Measurements from ENCODE around the gene USP35. TPM values are rescaled to one million over a fixed set of nuclear protein-coding genes. Genes with fewer than 3 reads are reported as not detected.

Gene USP35, protein sequence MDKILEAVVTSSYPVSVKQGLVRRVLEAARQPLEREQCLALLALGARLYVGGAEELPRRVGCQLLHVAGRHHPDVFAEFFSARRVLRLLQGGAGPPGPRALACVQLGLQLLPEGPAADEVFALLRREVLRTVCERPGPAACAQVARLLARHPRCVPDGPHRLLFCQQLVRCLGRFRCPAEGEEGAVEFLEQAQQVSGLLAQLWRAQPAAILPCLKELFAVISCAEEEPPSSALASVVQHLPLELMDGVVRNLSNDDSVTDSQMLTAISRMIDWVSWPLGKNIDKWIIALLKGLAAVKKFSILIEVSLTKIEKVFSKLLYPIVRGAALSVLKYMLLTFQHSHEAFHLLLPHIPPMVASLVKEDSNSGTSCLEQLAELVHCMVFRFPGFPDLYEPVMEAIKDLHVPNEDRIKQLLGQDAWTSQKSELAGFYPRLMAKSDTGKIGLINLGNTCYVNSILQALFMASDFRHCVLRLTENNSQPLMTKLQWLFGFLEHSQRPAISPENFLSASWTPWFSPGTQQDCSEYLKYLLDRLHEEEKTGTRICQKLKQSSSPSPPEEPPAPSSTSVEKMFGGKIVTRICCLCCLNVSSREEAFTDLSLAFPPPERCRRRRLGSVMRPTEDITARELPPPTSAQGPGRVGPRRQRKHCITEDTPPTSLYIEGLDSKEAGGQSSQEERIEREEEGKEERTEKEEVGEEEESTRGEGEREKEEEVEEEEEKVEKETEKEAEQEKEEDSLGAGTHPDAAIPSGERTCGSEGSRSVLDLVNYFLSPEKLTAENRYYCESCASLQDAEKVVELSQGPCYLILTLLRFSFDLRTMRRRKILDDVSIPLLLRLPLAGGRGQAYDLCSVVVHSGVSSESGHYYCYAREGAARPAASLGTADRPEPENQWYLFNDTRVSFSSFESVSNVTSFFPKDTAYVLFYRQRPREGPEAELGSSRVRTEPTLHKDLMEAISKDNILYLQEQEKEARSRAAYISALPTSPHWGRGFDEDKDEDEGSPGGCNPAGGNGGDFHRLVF
- polyA plus RNA-seq (ENCODE audit: insufficient read length in 3 of 3), result 1 to 10 TPM; 4.1 to 5.1 (median 4.9) TPM

DNA sequence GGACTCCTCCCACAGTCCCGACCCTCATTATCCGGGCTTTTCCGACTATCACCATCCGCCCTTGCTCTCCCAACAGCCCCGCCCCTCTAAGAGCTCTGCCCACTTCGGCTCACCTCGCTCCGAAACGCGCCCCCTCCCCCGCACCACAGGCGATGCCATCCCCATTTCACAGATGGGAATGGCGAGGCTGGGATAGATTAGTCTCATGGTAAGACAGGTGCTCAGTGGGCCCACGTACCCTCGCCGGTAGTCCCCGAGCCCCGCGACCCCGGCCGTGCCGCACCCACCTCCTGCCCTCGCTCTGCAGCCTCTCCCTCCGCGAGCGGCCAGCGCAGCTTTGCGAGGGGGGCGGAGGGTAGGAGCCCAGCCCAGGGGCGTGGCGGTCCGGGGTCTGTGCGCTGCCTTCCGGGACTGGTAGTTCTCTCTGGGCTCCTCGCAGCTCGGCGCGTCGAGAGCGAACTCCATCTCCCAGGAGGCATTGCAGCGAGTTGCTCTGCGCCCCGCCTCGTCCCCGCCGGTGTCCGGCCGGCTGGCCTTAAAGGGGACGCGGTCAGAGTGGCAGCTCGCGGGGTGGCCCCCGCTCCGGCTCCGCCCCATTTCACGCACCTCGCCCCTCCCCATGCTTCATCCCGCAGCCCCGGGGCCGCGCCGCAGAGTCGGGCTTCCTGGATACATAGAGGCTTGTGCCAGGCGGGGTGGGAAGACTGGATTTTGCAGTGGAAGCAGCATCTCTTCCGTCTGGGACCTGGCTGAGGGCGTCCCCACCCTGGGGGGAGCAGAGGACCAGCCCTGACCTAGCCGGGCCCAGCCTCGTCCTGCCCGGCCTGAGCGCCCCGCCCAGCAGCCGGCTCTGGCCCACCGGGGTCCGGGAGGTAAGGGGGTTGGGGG is at the start of gene USP35, which contains the start of gene KCTD21:
TSS of gene USP35 (plus strand) at position 634 of the 888 bp plus-strand sequence. CDS start 7,327 bp downstream, outside the sequence.
TSS of gene KCTD21 (minus strand) at position 341 of the 888 bp plus-strand sequence. CDS start 14,072 bp downstream, outside the sequence.
- peak; percentile 83 to 92 (median 89) for DNase-seq (ENCODE audit: low read depth in 3 of 3, low spot score in 2 of 3)

DNA sequence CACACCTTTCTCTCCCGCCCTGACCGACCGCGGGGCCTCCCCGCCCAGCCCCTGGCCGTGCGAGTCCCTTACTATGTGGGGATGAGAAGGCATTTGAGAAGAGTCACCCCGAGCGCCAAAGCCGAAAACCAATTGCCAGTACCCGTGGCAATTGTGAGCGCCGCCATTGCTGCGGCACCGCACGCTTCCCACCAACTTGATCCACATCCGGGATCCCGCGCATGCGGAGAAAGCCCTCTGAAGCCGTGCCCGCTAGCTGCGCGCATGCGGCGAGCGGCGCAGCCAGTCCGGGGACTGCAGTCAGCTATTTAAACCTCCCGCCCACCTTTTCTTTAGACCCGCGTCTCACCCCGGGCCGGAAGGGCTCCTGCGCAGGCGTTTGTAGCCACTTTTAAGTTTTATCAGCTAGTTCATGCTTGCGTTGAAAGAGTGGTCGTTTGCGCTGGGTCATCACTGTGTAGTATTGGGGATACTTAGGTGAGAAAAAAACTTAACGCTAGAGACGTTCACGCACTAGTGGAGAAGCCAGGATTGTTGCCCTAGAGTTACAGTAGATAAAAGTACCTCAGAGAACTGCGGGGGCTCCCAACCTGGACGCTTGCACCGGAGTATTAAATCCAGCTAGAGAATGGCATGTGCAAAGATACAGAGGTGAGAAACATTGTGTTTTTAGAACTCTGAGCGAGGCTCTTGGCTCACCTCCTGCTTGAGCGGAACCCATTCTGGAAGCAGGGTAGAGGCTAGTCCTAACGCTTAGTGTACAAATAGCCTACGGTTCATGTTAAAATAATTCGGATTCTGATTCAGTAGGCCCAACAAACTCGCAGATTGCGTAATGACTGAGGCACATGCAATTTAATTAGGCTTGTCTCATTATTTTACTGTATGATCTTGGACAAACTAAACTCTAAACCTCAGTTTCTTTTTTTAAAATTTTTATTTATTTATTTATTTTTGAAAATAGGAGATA is 49.0 kb upstream of the USP35 start, which contains the start of gene ALG8:
TSS of gene ALG8 (minus strand) at position 205 of the 970 bp plus-strand sequence. CDS start at position 167, 38 bp downstream.
- peak; percentile 85 to 93 (median 92) for DNase-seq (ENCODE audit: low read depth in 3 of 3, low spot score in 2 of 3)

DNA sequence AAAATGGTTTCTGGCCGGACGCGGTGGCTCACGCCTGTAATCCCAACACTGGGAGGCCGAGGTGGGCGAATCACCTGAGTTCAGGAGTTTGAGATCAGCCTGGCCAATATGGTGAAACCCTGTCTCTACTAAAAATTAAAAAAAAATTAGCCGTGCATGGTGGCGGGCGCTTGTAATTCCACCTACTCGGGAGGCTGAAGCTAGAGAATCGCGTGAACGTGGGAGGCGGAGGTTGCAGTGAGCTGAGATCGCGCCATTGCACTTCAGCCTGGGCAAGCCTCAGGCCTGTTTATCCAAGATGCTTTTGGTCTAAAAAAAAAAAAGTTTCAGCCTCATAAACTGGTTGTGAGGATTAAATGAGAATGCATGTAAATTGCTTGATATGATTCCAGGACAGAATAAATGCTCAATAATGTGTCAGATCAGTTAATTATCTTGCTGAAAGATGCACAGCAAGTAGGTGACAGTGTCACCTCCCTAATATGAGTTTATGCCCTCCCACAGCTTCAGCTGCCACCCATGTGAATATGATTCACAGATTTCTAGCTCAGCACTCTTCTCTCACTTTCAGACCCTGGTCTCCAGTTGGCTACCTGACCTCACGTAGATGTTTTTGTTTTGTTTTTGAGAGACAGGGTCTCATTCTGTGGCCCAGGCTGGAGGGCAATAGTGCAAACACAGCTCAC is 48.2 kb upstream of the USP35 start:
- no peak for DNase-seq (ENCODE audit: low read depth in 3 of 3, low spot score in 2 of 3)

DNA sequence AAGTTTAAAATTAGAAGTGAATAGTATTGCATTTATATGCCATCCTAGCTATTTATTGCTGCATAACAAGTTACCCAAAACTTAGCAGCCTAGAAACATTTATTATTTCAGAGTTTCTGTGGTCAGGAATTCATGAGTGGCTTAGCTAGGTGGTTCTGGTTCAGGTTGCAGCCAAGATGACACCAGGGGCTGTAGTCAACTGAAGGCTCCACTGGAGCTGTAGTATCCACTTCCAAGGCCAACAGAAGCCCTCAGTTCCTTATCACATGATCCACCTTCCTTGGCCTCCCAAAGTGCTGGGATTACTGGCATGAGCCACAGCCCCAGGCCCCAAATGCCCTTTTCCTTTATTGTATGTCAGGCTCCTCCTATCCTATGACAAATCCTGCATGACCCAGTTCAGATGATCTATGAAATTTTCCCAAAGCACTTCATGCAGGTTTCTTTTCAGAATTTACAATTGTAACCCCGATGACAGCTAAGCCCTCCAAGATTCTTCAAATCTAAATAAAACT is 43.2 kb upstream of the USP35 start:
- DNase-seq (ENCODE audit: low read depth in 3 of 3, low spot score in 2 of 3), result no peak

DNA sequence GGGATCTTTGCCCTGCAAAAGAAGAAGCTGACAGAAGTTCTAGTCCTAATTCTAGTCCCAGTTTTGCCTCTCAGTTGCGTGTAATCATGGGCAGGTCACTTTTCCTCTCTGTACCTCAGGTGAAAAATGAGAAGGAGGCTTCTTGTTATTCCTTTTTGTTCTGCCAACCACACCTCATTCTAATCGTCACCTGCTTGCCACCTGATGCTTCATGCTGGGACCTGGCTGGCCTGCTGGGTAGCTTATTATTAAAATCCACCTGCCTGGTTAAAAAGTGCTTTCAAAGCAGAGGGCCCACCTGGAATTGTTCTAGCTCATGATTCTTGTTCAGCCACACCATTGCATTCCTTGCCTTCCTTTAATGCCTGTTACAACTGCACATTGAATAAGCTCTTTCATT is 40.9 kb upstream of the USP35 start:
- no peak for DNase-seq (ENCODE audit: low read depth in 3 of 3, low spot score in 2 of 3)

DNA sequence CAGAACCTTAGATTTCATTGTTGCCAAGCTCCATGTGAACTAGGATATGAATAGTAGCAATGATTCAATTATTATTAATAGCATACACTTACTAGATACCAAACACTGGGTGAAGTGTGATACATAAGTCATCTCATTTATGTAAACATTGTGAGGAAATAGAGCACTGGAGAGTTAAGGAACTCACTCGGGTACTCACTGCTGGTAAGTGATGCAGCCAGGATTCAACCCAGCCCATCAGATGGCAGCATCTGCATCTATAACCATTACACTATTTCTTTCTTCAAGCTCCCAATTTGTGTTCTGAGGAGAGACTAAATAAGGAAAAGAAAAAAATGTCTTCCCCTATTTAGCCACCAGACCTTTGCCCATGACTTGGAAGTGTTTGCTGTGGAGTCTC is 39.1 kb upstream of the USP35 start:
- no peak for DNase-seq (ENCODE audit: low read depth in 3 of 3, low spot score in 2 of 3)

DNA sequence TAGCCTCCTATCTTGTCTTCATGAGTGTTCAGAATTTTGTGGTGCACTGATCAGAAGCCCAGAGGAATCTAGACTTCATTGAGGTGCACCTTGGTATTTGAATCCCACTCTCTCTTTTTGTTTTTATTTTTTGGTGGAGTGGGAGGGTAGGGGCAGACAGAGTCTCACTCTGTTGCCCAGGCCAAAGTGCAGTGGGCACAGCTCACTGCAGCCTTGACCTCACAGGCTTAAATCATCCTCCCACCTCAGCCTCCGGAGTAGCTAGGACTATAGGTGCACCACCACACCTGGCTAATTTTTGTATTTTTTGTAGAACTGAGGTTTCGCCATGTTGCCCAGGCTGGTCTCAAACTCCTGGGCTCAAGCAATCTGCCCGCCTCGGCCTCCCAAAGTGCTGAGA is 38.4 kb upstream of the USP35 start:
- no peak for DNase-seq (ENCODE audit: low read depth in 3 of 3, low spot score in 2 of 3)

DNA sequence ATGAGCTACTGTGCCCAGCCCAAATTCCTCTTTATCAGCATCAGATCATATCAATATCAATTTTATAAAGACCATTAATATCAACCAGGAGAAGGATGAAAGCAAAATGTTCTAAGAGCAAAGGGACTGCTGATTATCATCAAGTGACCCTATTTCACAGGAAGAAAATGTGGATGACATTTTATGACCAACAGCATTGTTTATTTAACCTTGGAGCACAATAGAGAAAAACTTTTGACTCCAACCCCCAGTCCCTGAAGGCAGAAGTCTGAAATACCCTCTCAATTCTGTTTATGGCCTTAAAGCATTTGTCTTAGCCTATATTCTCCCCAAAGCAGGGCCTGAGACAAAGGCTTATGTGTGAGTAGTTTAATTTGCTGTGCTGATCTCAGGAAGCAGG is 38.0 kb upstream of the USP35 start:
- DNase-seq (ENCODE audit: low read depth in 3 of 3, low spot score in 2 of 3), result no peak

DNA sequence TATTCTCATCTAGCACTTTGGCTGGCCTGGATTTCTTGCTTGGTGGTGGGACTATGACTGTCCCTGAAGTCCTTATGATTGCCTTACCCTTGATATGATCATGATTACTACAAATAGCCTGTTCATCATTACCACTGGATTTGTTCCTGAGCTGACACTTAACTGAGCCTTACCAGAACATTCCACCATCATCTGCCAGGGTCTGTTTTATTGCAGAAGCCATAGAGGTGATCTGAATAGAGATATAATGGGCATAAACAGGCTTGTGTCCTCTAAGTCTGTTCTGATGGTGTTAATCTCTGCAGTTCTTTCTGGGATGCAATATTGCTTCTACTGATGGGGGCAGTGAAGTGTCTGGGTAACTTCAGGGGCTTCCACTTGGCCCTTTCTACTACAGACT is 36.9 kb upstream of the USP35 start:
- no peak for DNase-seq (ENCODE audit: low read depth in 3 of 3, low spot score in 2 of 3)

DNA sequence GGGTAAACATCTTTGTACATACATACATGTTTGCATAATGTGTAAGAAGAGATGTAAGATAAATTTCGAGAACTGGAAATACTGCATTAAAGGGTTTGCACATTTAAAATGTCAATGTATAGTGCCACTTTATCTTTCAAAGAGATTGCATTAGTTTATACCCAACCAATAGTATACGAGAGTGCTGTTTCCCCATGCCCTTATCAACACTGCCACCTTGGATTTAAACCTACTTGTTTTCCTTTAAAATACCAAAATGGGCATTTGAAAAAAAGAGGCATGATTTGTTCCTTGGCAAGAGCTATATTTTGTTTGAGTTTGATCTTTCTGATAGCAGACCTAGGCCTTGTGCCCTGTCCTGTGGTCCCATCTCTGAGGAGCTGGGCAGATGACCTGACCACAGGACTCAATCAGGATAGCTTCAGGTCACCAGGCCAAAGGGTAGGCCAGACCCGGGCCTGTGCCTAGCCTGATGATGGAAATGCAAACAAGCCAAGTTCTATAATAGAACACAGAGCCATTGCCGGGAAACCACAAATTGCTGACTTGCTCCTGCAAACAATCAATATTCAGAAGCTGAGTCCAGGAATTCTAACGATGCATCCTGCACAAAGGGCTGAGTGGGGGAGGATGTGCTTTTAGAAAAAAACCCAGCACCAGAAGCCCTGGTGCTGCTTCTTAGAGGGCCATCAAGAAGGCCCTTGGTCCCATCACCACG is 32.4 kb upstream of the USP35 start:
- no peak for DNase-seq (ENCODE audit: low read depth in 3 of 3, low spot score in 2 of 3)

DNA sequence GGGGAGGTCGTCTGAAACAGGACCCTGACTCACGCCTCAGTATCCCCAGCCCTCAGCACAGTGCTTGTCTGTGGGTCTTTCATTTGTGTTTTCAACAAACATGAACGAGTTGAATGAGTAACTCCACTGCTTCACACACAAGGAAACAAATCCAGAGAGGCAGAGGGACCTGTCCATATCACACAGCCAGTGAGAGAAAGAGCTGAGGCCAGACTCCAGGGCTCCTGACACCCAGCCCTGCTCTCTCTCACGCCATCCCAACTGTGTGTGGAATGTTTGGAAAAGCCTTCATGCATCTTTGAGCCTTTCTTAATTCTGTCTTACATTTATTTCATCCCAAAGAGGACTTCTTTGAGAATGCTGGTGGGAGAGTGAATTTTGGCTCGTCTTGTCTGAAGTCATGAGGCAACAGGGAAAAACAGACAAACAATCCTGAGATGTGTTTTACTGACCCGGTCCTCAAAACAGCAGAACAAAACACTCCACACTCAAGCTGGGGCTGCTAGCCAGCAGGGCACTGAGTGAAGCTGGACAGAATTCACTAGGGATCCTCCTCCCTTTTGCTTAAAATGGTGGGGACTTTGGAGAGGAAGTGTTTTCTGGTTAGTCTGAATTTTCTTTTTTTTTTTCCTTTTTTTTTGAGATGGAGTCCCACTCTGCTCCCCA is 29.6 kb upstream of the USP35 start:
- DNase-seq (ENCODE audit: low read depth in 3 of 3, low spot score in 2 of 3), result no peak

DNA sequence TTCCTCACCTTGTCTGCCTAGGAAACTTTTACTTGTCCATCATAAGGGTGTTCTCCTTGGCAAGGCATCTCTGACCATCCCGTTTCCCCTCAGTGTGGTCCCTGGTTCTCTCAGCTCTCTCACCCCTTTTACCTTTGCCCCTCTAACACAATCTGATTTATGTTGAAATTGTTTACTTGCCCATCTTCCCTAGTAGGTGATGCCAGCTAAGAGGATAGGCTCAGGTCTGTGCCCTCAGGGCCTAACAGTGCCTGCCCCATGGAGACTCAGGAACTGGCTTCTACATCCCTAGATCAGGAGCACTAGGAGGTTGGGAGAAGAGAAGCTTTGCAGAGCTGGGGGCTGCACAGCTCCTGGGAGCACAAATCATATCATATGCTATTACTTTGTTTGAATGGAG is 28.2 kb upstream of the USP35 start:
- DNase-seq (ENCODE audit: low read depth in 3 of 3, low spot score in 2 of 3), result no peak

DNA sequence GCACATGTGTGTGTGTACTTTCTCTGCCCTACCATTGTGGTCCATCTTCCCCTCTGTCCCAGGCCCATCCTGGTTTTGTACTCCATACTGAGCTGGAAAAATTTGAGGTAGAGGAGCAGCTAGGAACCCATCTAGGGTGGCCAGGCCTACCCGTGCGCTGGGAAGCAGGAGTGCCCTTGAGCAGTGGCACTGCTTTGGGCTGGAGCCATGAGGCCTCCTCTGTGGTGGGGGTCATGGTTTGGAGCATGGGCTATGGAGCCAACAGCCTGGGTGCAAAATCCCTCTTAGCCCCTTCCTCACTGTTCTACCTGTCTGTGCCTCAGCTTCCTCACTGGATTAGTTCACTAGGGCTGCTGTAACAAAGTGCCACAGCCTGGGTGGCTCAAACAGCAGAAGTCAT is 27.4 kb upstream of the USP35 start:
- DNase-seq (ENCODE audit: low read depth in 3 of 3, low spot score in 2 of 3), result no peak

DNA sequence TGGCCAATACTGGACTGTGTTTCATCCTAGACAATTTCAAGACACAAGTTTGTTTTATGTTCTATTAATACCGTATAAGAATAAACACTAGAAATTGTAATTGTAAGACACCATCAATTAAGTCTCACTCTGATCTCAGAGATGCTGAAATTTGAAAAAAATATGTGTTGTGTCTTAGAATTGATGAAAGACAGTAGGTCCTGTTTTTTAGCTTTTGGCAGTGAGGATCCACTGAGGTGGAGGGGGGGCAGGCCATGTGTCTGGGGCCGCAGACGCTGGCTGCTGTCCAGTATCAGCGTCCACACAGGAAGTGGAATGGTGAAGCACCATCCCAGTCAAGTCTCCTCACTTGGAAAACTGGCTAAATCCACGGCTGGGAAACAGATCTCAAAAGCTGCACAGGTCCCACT is 26.8 kb upstream of the USP35 start:
- no peak for DNase-seq (ENCODE audit: low read depth in 3 of 3, low spot score in 2 of 3)

DNA sequence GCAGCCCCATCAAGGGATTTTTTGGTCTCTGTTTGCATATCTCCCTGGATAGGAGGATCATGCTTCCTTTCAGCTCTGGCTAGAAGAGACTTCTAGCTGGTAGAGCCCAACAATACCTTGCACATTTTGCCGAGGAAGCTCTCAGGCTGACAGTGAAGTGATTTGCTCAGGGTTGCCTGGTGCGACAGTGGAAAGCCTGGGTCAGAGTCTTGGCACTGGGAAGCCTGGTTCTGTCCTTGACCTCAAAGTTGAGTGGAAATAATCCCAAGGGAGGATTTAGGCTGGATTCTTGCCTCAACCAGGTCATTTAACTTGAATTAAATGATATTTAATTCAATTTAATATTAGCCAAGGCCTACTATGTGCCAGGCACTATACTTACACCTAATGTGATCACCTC is 24.9 kb upstream of the USP35 start:
- no peak for DNase-seq (ENCODE audit: low read depth in 3 of 3, low spot score in 2 of 3)

DNA sequence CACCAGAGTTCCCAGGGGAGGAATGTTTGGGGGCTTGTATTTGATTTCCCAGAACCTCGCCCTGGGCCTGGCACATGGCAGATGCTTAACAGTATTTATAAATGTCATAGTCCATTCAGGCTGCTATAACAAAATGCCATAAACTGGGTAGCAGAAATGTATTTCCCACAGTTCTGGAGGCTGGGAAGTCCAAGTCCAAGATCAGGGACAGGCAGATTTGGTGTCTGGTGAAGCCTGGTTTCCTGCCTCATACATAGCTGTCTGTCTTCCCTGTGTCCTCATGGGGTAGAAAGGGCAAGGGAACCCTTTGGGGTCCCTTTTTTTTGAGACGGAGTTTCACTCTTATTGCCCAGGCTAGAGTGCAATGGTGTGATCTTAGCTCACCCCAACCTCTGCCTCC is 24.2 kb upstream of the USP35 start:
- no peak for DNase-seq (ENCODE audit: low read depth in 3 of 3, low spot score in 2 of 3)

All from right renal cortex interstitium (tissue), 3 donors.